ENCODE results near the gene BCL2L2. TPM values are rescaled to one million over a fixed set of nuclear protein-coding genes. Genes with fewer than 3 reads are reported as not detected.

The BCL2L2 gene
- total RNA-seq, 4 donors from 2014 or later: 92.8 to 132 (median 121) TPM

DNA sequence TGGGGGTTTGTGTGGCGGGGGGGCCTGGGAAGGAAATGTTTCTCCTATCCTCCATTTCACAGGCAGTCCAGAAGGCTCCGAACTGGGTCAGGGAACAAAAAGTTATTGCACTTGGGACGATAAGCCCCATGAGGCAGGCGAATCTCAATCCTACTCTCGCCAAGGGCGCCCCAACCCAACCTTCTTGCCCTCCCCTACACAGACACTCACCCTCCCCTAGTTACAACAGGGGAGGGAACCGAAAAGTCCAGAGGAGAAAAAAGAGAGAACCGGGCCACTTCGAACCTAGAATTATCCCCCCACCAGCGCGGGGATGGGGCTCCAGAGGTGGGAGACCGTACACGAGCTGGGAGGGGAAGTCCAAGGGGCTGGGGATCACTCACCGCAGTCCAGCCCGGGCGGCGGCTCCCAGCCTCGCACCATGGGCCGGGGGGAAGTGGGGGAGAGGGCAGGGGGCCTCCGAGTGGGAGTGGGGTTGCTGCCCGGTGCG lies 21.1 kb upstream of the BCL2L2 start:
- 1% methylated on average over 14 of the region's 22 CpGs for WGBS
- intact Hi-C loops (cut with DNase I): no loop called here
- peaks cover 22 to 31% (median 26%) of the 10 kb centered on the region in 4 donors for H3K4me1 ChIP-seq
- H3K27me3 ChIP-seq: no peaks in the 10 kb centered on the region
- TF ChIP-seq EP300 (IDR thresholded peaks at IDR 0.05) (no peak), POLR2AphosphoS5 (IDR thresholded peaks at IDR 0.05) (no peak), POLR2A (IDR thresholded peaks at IDR 0.05; ENCODE audit: low read depth) (no peak)
- TF ChIP-seq, protein P1, sequence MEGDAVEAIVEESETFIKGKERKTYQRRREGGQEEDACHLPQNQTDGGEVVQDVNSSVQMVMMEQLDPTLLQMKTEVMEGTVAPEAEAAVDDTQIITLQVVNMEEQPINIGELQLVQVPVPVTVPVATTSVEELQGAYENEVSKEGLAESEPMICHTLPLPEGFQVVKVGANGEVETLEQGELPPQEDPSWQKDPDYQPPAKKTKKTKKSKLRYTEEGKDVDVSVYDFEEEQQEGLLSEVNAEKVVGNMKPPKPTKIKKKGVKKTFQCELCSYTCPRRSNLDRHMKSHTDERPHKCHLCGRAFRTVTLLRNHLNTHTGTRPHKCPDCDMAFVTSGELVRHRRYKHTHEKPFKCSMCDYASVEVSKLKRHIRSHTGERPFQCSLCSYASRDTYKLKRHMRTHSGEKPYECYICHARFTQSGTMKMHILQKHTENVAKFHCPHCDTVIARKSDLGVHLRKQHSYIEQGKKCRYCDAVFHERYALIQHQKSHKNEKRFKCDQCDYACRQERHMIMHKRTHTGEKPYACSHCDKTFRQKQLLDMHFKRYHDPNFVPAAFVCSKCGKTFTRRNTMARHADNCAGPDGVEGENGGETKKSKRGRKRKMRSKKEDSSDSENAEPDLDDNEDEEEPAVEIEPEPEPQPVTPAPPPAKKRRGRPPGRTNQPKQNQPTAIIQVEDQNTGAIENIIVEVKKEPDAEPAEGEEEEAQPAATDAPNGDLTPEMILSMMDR (IDR thresholded peaks at IDR 0.05): no peak
- no peaks in the 10 kb centered on the region for H3K36me3 ChIP-seq
- peak overlapping the region; percentile 71 to 99 (median 86) for H3K4me3 ChIP-seq
- peak overlapping the region; percentile 91 to 99 (median 94) for H3K27ac ChIP-seq (replicated peaks in 1 of 4)
- DNase-seq (ENCODE audit: extremely low spot score): no peak
- H3K9me3 ChIP-seq: no peaks in the 10 kb centered on the region

DNA sequence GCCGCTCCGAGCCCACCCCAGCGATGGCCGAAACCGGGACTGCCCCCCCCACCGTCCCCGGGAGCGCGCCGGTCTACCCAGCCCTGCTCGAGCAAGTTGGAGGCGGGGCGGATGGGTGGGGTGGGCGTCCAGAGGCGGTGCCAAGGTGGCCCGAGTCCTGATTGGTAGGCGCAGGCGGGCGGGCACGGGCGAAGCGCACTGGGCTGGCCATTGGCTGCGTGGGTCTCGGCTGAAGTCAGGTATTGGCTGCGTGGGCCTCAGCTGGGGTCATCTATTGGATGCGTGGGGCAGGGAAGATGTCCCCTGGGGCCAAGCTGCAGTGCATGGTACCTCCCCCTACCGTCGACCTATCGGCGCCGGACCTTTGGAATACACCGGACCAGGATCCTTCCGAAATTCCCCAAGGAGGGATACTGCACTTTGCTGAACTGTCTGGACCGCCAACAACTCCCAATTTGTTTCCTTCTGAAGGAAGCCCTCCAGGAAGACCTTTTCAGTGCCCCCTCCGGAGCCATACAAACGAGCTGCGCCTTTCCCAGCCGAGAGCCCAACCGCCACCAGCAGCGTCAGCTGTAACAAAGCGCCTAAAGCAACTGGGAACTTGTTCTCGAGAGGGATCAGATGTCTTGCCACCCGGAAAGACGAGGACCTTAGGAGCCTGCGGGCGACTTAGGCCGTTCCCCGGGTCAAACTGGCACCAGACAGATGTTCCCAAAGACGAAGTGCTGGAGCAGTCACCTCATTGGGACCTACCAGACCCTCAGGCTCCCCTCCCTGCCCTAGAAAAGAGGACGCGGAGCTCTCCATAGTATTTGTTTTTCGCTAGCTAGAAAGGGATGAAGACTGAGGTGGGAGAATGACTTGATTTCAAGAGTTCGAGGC lies 20.4 kb upstream of the BCL2L2 start, which contains the start of gene HOMEZ:
Gene HOMEZ (minus strand): TSS at position 113 of the 882 bp plus-strand sequence. CDS start 180 bp downstream, outside the sequence.
- Histone ChIP-seq H3K36me3 (no peaks in the 10 kb centered on the region), H3K9me3 (no peaks in the 10 kb centered on the region), H3K27me3 (no peaks in the 10 kb centered on the region), H3K4me1 (peaks cover 22 to 31% (median 26%) of the 10 kb centered on the region in 4 donors), H3K4me3 (peak within 1 kb of the TSS; percentile 71 to 99 (median 86)), H3K27ac (replicated peaks in 1 of 4) (peak within 1 kb of the TSS; percentile 91 to 99 (median 94))
- peak; percentile 100 for DNase-seq (ENCODE audit: extremely low spot score)
- intact Hi-C loops (cut with DNase I): no loop called here
- TF ChIP-seq POLR2A (IDR thresholded peaks at IDR 0.05; ENCODE audit: low read depth): peak; percentile 46
- peak; percentile 89 to 93 for TF ChIP-seq POLR2AphosphoS5 (IDR thresholded peaks at IDR 0.05)
- TF ChIP-seq, protein P1 (IDR thresholded peaks at IDR 0.05): peak in 1 of 3 experiments; percentile 28
- no peak for TF ChIP-seq EP300 (IDR thresholded peaks at IDR 0.05)
- WGBS: 1% methylated on average over 36 of the region's 53 CpGs

DNA sequence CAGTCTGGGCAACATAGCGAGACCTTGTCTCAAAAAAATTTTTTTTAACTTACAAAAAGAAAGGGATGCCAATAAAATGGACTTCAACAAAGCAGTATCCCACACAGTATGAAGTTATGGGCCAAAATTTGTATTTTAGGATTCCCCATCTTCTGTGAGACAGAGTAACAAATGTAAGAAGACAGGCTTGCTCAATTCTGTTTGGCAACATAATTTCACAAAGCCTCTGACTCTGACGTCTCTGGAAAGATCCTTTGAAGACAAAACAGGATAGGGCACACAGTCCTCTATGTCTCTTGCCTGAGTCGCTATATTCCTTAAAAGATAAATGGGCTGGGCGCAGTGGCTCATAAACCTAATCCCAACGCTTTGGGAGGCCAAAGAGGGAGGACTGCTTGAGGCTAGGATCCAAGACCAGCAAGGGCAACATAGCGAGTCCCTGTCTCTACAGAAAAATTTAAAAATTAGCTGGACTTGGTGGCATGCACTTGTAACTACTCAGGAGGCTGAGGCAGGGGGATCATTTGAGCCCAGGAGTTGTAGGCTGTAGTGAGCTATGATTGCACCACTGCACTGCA lies 19.6 kb upstream of the BCL2L2 start:
- H3K36me3 ChIP-seq: no peaks in the 10 kb centered on the region
- TF ChIP-seq EP300 (IDR thresholded peaks at IDR 0.05): no peak
- no peak for TF ChIP-seq POLR2AphosphoS5 (IDR thresholded peaks at IDR 0.05)
- no peak for TF ChIP-seq POLR2A (IDR thresholded peaks at IDR 0.05; ENCODE audit: low read depth)
- TF ChIP-seq, protein P1 (IDR thresholded peaks at IDR 0.05): no peak
- no peaks in the 10 kb centered on the region for H3K9me3 ChIP-seq
- no peaks in the 10 kb centered on the region for H3K27me3 ChIP-seq
- WGBS: 52% methylated on average over 6 of the region's 6 CpGs
- no peak for DNase-seq (ENCODE audit: extremely low spot score)
- intact Hi-C loops (cut with DNase I): no loop called here
- peaks cover 22 to 31% (median 26%) of the 10 kb centered on the region in 4 donors for H3K4me1 ChIP-seq
- peak overlapping the region; percentile 91 to 99 (median 94) for H3K27ac ChIP-seq (replicated peaks in 1 of 4)
- H3K4me3 ChIP-seq: peak overlapping the region; percentile 71 to 99 (median 86)

DNA sequence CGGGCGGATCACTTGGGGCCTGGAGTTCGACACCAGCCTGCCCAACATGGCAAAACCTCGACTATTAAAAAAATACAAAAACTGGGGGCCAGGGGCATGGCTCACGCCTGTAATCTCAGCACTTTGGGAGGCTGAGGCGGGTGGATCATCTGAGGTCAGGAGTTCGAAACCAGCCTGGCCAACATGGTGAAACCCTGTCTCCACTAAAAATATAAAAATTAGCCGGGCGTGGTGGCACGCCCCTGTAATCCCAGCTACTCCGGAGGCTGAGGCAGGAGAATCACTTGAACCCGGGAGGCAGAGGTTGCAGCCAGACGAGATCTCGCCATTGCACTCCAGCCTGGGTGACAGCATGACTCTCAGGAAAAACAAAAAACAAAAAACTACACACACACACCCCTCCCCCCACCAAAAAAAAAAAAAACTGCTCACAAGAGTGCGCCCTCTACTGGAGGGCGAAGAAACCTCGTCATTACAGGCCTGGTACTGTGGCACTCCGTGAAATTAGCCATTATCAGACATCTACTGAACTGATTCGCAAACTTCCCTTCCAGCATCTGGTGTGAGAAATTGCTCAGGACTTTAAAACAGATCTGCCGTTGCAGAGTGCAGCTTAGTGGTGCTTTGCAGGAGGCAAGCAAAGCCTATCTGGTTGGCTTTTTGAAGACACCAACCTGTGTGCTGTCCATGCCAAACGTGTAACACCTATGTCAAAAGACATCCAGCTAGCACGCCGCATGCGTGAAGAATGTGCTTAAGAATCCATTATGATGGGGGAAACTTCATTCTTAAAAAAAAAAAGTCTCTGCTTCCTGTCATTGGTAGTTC lies 11.7 kb upstream of the BCL2L2 start:
- H3K4me3 ChIP-seq: peak overlapping the region in 1 of 4 donors; percentile 24
- peaks cover 0 to 9% (median 0%) of the 10 kb centered on the region in 4 donors for H3K27me3 ChIP-seq
- intact Hi-C loops (cut with DNase I): no loop called here
- peaks cover 0 to 23% (median 7%) of the 10 kb centered on the region in 4 donors for H3K36me3 ChIP-seq
- no peak for DNase-seq (ENCODE audit: extremely low spot score)
- WGBS: 29% methylated on average over 24 of the region's 24 CpGs
- H3K27ac ChIP-seq (replicated peaks in 1 of 4): peak overlapping the region in 1 of 4 donors; percentile 32
- TF ChIP-seq POLR2AphosphoS5 (IDR thresholded peaks at IDR 0.05) (peak in 1 of 2 donors; percentile 30), EP300 (IDR thresholded peaks at IDR 0.05) (no peak), POLR2A (IDR thresholded peaks at IDR 0.05; ENCODE audit: low read depth) (no peak)
- TF ChIP-seq, protein P1 (IDR thresholded peaks at IDR 0.05): peak; percentile 66 to 86 (median 76)
- peaks cover 18 to 30% (median 25%) of the 10 kb centered on the region in 4 donors for H3K4me1 ChIP-seq
- no peaks in the 10 kb centered on the region for H3K9me3 ChIP-seq
